GM19043 (cell line): ENCODE data around the gene KRTAP5-5.
"Not testable (repeated sequence)": the region's sequence is repeated elsewhere in the genome, so short reads cannot be mapped to it uniquely, and the experiment has no call there.

Experiments used
- ATAC-seq: cut with Tn5 transposase; IDR thresholded peaks from one replicate; pipeline ENCODE4 v1.9.1; 2021; ENCODE audit warnings: low read depth; ENCODE audit not compliant: unreplicated experiment

KRTAP5-5 gene

GRCh38 chr11:1654388-1655167 lies 25.0 kb downstream of the KRTAP5-5 start:
- ATAC-seq: no peak

GRCh38 chr11:1655168-1656060 lies 25.8 kb downstream of the KRTAP5-5 start:
- no peak for ATAC-seq

DNA sequence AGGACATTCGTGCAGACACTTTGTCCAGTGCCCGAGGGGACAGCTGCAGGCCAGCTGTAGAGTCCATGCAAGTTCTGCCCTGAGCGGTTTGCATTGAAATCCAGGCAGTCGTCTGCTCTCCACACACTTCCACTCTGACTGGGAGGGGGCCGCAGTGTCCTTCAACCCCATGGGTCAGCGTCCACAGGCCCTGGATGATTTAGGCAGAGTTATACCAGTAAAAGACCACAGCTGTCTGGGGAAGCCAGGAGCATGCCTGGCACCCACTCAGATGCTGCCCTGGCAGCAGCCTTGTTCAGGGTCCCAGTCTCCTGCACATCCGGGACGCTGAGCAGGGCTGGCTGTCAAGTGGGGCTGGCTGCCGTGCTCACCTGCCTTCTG lies 26.5 kb downstream of the KRTAP5-5 start:
- ATAC-seq: no peak

GRCh38 chr11:1656670-1657069 lies 27.1 kb downstream of the KRTAP5-5 start:
- no peak for ATAC-seq

DNA sequence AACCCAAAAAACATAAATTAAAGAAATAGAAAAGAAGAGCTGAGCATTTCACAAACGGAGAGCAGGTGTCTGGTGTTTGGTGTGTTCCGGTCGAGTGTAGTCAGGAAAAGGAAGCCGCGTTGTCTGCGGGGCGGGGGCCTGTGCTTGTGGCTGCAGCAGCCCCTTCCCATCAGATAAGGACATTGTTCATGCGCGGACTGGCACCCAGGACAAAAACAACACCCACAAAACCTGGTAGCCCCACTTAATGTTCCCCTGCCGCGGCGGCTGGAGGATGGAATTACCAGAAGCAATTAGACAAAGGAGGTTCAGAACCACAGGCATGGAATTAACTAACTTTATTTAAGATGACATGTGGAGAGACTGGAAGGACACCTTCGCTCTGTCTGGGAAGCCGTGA lies 29.9 kb downstream of the KRTAP5-5 start:
- ATAC-seq: no peak

DNA sequence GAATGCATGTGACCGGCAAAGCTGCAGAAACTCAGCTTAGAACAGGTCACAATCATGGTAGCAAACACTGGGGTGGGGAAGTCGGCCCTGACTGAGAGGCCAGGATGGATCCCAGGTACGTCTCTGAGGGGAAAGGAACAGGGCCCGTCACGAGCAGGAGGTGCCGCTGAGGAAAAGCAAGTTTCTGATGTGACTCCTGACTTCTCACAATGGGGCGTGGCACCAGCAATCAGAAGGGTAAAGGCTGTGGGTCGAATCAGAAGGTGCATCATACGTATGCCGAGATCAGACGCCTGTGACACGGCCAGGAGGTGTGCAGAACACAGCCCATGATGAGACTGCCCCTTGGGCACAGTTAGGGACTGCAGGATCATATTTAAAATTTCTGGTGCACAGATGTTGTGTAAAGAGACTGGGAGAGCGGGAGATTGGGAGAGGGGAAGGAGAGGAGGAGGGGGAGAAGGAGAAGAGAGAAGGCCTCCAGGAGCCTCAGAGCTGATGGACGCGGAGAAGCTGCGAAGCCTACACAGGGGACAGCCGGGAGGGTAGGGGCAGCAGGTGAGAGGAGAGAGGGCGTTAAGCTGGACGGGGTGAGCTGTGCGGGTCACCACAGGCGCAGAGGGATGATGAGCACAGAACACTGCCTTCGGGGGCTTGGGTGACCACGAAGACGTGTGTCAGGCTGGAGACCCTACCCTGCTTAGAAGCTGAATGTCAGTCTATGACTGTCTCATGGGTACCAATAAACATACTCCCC lies 30.7 kb downstream of the KRTAP5-5 start:
- ATAC-seq: no peak

- ATAC-seq: not testable (repeated sequence)
Observed at GRCh38 chr11:1661454-1662269, 32.1 kb downstream of the KRTAP5-5 start.

GRCh38 chr11:1662699-1663283 lies 33.2 kb downstream of the KRTAP5-5 start:
- not testable (repeated sequence) for ATAC-seq

DNA sequence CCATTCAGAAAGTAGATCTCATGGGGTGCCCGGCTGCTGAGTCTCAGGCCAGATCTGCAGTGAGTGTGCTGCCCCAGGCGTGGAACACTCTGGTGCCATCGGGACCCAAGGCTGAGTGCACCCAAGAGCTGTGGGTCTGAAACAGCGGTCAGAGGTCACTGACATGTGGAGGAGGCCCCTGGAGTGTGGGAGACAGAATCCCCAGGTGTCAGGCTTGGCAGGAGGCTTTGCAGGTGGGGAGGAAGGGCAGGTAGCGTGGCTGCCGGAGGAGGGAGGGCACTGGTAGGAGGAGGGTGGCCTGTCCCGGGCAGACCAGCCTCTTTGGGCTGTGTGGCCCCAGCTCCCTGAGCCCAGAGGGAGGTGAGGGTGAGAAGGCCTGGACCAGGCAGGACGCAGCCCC lies 35.7 kb downstream of the KRTAP5-5 start:
- ATAC-seq: no peak

GRCh38 chr11:1667121-1667850 lies 37.7 kb downstream of the KRTAP5-5 start:
- ATAC-seq: no peak

- no peak for ATAC-seq
Observed at GRCh38 chr11:1667906-1668305, 38.3 kb downstream of the KRTAP5-5 start.

- ATAC-seq: no peak
Observed at GRCh38 chr11:1668911-1669473, 39.4 kb downstream of the KRTAP5-5 start.

- no peak for ATAC-seq
Observed at GRCh38 chr11:1669546-1670218, 40.1 kb downstream of the KRTAP5-5 start.

DNA sequence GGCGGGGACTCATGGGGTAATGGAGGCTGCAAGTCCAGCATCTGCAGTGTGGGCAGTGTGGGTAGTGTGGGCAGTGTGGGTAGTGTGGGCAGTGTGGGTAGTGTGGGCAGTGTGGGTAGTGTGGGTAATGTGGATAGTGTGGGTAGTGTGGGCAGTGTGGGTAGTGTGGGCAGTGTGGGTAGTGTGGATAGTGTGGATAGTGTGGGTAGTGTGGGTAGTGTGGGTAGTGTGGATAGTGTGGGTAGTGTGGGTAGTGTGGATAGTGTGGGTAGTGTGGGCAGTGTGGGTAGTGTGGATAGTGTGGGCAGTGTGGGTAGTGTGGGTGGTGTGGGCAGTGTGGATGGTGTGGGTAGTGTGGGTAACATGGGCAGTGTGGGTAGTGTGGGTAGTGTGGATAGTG lies 40.9 kb downstream of the KRTAP5-5 start:
- not testable (repeated sequence) for ATAC-seq

- ATAC-seq: no peak
Observed at GRCh38 chr11:1670905-1671371, 41.4 kb downstream of the KRTAP5-5 start.

- ATAC-seq: no peak
Observed at GRCh38 chr11:1671658-1672057, 42.1 kb downstream of the KRTAP5-5 start.

GRCh38 chr11:1672613-1673350 lies 43.2 kb downstream of the KRTAP5-5 start:
- ATAC-seq: no peak
